ENCODE measurements around the gene ENGASE.

ENGASE gene

GRCh38 chr17:79133214-79133613, 58.6 kb downstream of the ENGASE start:
- peaks cover 1 to 62% (median 35%) of the 10 kb centered on the region in 11 experiments; a peak in 16 of 22 replicates for H3K27me3 ChIP-seq

GRCh38 chr17:79133985-79134384, 59.4 kb downstream of the ENGASE start:
- H3K27ac ChIP-seq: no peak overlapping the region
- H3K4me3 ChIP-seq: no peak overlapping the region; a peak in 1 of 20 replicates
- no peaks in the 10 kb centered on the region for H3K36me3 ChIP-seq
- peaks cover 0 to 58% (median 15%) of the 10 kb centered on the region in 11 experiments; a peak in 10 of 22 replicates for H4K20me1 ChIP-seq
- H3K4me1 ChIP-seq: peaks cover 18 to 95% (median 85%) of the 10 kb centered on the region in 10 experiments
- no peak for TF ChIP-seq Cebpa-rat (IDR thresholded peaks at IDR 0.05)
- H3K9ac ChIP-seq: peak overlapping the region in 1 of 11 experiments; percentile 29; a peak in 2 of 22 replicates
- H3K27me3 ChIP-seq: peaks cover 0 to 55% (median 29%) of the 10 kb centered on the region in 11 experiments; a peak in 16 of 22 replicates
- H3K9me3 ChIP-seq (replicated peaks in 1 of 11): no peaks in the 10 kb centered on the region
- H3K4me2 ChIP-seq: peak overlapping the region in 10 of 11 experiments; percentile 7 to 99 (median 88); a peak in 18 of 22 replicates

More at GRCh38 chr17:79133214-79133613, 58.6 kb downstream of the ENGASE start:
- H3K36me3 ChIP-seq: no peaks in the 10 kb centered on the region
- TF ChIP-seq Cebpa-rat (IDR thresholded peaks at IDR 0.05): no peak
- peak overlapping the region; percentile 61 to 99 (median 87); a peak in 21 of 22 replicates for H3K4me2 ChIP-seq
- H3K4me1 ChIP-seq: peaks cover 18 to 100% (median 88%) of the 10 kb centered on the region in 10 experiments
- peak overlapping the region in 3 of 10 experiments; percentile 25 to 34 (median 31); a peak in 3 of 20 replicates for H3K4me3 ChIP-seq
- peak overlapping the region in 5 of 11 experiments; percentile 10 to 62 (median 35); a peak in 8 of 22 replicates for H3K9ac ChIP-seq
- H3K27ac ChIP-seq: no peak overlapping the region; a peak in 2 of 22 replicates
- peaks cover 0 to 64% (median 15%) of the 10 kb centered on the region in 11 experiments; a peak in 10 of 22 replicates for H4K20me1 ChIP-seq
- H3K9me3 ChIP-seq (replicated peaks in 1 of 11): no peaks in the 10 kb centered on the region

- Histone ChIP-seq H3K36me3 (no peaks in the 10 kb centered on the region), H3K9ac (peak overlapping the region in 3 of 11 experiments; percentile 21 to 29 (median 26); a peak in 3 of 22 replicates), H3K27me3 (peaks cover 0 to 45% (median 19%) of the 10 kb centered on the region in 11 experiments; a peak in 16 of 22 replicates), H3K9me3 (replicated peaks in 1 of 11) (no peaks in the 10 kb centered on the region), H3K4me2 (peak overlapping the region in 9 of 11 experiments; percentile 71 to 99 (median 89); a peak in 18 of 22 replicates), H3K4me3 (peak overlapping the region in 1 of 10 experiments; percentile 1; a peak in 2 of 20 replicates), H3K4me1 (peaks cover 18 to 84% (median 81%) of the 10 kb centered on the region in 10 experiments), H3K27ac (no peak overlapping the region), H4K20me1 (peaks cover 0 to 61% (median 15%) of the 10 kb centered on the region in 11 experiments; a peak in 10 of 22 replicates)
- no peak for TF ChIP-seq Cebpa-rat (IDR thresholded peaks at IDR 0.05)
Measured at GRCh38 chr17:79135011-79135410, 60.4 kb downstream of the ENGASE start.

GRCh38 chr17:79135628-79136405, 61.2 kb downstream of the ENGASE start:
- Histone ChIP-seq H3K36me3 (no peaks in the 10 kb centered on the region), H3K9ac (peak overlapping the region in 2 of 11 experiments; percentile 21 to 26; a peak in 2 of 22 replicates), H3K27me3 (peaks cover 0 to 41% (median 16%) of the 10 kb centered on the region in 11 experiments; a peak in 15 of 22 replicates), H3K4me2 (peak overlapping the region in 9 of 11 experiments; percentile 26 to 99 (median 89); a peak in 18 of 22 replicates), H4K20me1 (peaks cover 0 to 61% (median 15%) of the 10 kb centered on the region in 11 experiments; a peak in 10 of 22 replicates), H3K4me3 (no peak overlapping the region; a peak in 1 of 20 replicates), H3K27ac (no peak overlapping the region), H3K9me3 (replicated peaks in 1 of 11) (no peaks in the 10 kb centered on the region), H3K4me1 (peaks cover 18 to 84% (median 79%) of the 10 kb centered on the region in 10 experiments)
- TF ChIP-seq Cebpa-rat (IDR thresholded peaks at IDR 0.05): no peak

Data from BLaER1 treated with 17β-estradiol and CSF1 and Interleukin-3, amounts not matched to agents 10 nM and 100 nM (cell line).